D341Med (cell line): Measurements from ENCODE around the gene NBPF1.
"Not testable (repeated sequence)": the region's sequence is repeated elsewhere in the genome, so short reads cannot be mapped to it uniquely, and the experiment has no call there.

ENCODE experiments used
- DNase-seq: peaks from one replicate; pipeline ENCODE4 v3.0.0; 2012; ENCODE audit warnings: low spot score

NBPF1 gene

DNA sequence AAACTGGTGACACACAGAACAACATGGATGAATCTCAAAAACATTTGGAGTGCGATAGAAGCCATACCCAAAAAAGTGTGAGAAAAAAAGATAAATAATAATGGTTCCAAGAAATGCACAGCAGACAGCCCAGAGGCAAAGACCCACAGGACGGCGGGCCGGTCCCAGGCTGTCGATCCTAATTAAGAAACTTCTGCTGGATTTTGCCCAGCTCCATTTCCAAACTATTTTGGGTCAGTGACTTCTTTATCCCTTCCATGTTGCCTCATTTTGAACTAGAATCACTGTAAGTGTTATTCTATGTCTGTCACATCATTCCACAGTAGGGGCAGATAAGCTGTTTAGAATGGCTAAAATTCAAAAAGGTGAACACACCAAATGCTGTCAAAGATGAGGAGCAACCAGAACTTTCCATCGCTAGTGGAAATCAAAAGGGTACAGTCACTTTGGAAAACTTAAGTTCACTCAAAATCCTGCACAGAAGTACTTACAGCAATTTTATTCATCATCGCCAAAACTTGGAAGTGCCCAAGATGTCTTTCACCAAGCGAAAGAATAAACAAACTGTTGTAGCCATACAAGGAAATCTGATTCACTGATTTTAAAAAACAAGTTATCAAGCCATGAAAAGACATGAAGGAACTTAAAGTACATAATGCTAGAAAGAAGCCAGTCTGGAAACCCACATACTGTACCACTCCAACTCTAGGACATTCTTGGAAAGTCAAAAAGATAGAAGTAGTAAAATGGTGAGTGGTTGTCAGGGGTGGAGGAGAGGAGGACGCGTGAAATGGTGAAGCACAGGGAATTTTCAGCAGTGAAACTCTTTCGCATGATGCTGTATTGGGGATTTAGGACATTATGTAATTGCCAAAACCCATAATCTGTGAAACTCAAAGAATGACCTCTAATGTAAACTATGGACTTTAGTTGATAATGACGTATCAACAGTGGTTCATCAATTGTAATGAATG is 7.5 kb downstream of the NBPF1 start:
- DNase-seq, result no peak

DNA sequence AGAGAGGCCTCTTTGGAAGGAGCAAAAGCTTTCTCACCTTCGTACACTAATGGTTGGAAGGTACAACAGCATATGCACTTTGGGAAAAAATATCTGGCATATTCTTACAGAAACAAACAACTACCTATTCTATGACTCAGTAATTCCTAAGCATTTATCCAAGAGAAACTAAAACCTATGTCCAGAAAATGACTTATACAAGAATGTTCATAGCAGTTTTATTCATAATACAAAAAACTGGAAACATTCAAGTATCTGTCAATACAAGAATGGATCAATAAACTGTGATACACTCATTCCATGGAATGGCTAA is 8.2 kb downstream of the NBPF1 start:
- DNase-seq, result no peak

DNA sequence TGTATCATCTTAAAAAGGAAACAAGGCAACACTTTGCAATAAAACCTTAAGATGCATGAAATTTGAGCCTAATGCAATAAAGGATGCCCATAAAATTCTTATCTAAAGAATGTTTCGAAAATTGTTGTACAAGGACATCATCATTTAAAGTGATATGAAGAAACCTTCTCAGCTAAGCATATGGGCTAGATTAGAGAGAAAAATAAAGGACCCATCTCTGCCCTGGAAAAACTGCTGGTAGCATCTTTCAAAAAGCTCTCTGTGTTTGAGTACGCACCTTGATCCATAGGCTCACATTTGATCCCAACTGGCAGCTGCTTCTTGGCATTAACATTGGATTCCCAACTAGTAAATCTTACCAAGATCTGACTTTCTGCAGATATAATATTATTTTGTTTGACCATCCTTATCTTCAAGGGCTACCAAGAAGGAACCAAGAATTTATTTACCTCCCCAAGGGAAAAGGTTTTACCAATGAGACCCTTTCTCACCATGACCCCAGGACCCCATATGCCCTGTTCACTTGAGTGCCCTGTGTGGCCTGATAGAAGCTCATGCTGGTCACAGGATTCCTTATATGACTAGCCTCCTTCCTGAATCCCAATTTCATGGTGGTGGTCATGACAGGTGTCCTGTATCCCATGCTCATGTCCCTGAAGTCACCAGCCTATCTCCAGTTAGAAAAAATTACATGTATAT is 8.7 kb downstream of the NBPF1 start:
- DNase-seq, result not testable (repeated sequence)

DNA sequence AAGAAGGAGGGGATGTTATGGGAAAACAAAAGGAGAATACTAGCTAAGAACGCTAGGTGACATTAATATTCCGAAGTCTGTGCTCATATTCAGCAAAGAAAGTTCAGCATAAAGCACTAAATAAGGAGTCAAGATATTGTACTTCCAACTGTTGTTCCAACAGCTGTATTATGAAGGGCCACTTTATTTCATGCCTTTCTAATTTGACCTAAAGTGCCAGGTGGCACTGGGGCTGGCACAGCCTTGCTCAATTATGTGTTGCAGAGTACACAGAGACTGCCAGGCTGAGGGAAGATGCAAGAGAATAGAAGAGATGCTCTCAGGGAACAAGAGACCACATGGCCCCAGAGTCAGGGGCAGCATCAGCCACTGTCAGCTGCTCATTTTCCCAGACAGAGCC is 9.7 kb downstream of the NBPF1 start:
- DNase-seq, result not testable (repeated sequence)

DNA sequence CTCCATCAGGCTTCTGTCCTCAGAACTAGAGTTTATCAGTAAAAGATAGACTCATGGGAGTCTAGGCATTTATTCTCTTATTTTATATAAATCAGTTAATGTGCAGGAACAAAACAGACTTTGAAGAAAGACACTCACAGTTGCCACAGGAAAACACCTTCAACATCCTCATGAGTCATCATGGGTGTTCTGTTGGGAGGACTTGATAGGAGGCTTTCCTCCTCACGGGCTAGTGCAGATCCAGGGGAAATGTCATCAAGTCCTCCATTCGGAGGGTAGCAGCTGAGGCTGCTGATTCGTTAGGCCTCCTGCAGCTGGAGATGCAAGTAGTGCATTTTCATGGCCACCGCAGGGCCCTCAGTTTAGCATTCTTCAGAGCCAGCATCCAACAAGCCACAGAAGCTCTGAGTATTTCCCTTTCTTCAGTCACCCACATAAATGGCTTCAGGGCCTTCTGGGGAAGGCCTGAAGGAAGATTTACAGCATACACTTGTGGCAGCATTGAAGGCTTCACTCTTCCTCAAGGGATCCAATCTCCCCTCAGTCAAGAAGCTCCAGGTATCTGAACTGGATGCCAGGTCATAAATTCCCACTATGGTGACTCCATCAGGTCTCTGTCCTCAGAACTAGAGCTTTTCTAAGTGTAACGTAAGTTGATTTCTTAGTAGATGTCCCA is 10.9 kb downstream of the NBPF1 start:
- DNase-seq, result not testable (repeated sequence)

DNA sequence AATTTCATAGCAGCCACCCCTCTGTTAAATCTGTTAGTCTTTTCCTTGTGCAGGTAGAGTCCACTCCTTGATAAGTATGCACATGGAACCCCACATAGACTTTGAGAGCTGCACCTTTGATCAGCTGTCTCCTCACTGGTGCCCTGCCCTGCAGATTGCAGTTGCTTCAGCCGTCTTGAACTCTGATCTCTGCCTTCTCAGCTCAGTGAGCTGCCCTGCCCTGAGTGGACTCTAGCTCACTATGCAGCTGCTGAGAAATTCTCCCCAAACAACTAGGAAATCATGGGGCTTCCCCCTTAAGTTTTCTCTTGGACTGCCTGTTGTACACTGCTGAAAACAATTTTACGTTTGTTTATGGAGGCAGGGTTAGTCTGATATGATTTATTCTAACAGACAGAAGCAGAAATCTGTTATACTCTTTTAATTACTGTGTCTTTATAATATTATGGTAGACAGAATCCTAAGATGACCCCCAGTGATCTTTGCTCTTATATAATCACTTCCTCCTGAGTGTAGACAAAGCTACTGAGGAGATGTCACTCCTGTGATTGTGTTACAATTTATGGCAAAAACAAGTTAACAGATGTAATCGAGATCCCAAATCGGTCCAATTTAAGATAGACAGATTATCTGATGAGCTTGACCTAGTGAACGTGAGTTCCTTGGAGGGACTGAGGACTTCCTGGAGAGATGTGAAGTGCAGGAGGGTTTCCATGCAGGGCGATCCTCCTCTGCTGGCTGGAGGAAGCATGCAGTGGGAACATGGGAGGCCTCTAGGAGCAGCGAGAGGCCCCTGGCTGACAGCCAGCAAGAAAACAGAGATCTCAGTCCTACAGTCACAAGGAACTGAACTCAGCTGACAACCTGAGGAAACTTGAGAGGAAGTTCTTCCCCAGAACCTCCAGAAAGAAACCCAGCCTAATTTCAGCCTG is 12.2 kb downstream of the NBPF1 start:
- not testable (repeated sequence) for DNase-seq

DNA sequence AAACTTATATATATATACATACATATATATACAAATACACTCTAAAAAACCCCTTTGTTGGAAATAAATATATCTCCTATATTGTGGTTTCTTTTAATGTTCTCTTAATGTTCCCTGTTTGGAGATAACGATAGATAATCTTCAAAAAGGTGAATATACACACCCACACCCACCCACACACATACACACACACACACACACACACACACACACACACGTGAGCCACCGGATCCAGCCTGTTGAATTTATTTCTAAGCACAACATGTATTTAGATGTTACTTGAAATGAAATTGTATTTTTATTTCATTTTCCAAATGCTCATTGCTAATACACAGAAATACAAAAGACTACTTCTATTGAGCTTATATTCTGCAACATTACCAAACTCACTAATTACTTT is 14.0 kb downstream of the NBPF1 start:
- not testable (repeated sequence) for DNase-seq

DNA sequence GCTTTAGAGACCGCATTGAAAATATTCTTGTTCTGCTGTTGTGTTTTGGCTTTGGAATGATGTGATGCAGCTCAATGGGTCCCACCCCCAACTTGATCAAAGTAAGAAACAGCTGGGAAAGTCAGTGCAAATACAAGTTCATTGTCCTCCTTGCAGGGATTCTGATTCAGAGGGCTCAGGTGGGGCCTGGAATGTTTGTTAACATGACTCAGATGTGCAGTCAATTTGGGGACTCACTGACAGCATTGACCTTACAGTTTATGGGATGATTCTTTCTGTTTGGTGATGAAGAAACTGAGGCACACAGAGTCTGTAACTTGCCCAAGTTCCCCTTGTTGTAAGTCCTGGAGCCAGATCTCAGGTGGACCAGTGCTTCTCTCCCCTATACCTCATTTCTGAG is 18.1 kb downstream of the NBPF1 start:
- not testable (repeated sequence) for DNase-seq

DNA sequence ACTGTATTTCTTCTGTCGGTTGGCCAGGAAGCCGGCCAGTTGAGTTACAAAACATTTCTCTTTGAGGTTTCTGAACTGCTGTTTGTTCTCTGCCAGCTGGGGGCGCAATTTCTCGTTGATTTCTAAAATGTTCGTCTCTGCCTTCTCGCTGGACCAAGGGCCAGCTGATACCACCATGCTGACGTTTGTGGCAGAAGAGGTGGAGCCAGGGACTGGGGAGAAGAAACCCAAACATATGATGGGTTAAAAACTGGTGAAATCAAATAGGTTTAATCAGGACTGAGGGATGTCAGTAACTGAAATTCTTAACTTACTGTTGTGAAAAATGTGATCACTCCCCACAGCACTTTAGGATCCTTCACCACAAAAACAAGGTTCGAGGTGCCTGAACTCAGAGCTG is 21.5 kb downstream of the NBPF1 start:
- not testable (repeated sequence) for DNase-seq

DNA sequence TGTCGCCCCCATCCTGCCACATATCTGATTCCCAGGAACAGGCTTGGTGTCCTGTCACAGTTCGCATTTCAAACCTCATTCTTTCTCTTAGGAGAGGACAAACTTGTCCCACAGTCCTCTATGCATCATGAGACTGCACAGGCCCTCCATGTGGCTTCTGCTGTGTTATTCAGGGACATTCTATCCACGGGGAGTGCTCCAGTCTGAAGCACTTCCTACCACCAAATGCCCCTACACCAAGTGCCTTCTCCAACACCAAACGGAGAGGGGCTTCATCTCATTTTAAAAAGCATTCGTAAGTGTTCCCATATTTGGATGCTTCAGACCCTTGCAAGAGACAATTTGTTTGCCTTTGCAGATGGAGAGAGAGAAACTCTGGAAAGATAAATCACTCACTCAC is 25.3 kb downstream of the NBPF1 start:
- not testable (repeated sequence) for DNase-seq

DNA sequence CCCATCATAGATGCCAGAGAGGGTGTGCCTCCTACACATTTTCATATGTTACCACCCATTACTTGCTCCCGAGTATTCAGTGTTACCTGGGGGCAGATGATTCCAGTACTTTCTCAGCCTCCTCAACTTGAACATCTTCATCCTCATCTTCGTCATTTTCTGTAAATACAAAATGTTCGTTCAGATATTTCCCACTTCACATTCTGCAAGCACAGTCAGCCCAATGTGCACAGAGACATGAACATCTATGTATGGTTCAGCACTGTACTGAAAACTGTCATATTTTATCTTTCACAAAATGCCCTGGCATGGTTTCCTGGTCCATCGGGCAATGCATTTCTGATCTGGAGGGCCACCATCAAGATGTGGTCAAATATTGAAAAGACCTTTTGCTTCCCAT is 25.7 kb downstream of the NBPF1 start:
- not testable (repeated sequence) for DNase-seq

DNA sequence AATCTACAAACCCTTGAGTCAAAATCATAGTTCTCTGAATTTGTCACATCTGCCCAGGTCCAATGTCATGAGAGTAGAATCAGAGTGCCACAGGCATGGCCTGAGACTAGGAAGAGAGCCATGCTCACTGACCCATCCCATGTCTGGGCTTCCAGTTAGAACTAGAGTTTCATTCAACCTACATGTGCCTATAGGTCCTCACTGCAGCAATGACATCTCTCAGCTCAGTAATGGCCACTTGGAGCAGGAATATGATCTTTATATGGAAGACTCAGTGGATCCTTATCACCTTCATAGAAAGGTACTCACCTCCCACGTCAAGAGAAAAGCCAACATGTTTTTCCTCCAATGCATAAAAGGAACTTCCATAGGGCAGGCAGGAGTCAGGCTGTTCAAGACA is 48.0 kb downstream of the NBPF1 start:
- DNase-seq, result not testable (repeated sequence)

DNA sequence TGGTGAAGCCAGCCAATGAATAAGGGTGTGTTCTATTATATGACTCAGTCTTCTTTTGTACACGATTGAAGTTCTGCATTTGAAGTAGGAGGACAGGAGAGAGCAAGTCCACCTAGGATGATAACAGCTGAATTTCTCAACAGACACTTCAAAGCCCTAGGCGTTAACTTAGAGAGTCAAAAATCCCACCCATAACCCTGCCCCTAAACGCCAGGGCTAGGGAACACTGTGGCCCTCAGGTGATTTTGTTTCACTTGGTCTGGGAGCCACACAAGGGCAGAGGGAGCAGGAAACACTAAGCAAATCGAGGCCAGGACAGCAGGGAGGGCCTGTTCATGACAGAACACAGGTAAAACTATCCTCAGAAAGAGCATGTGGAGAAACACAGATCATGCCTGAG is 52.3 kb downstream of the NBPF1 start:
- DNase-seq, result not testable (repeated sequence)

DNA sequence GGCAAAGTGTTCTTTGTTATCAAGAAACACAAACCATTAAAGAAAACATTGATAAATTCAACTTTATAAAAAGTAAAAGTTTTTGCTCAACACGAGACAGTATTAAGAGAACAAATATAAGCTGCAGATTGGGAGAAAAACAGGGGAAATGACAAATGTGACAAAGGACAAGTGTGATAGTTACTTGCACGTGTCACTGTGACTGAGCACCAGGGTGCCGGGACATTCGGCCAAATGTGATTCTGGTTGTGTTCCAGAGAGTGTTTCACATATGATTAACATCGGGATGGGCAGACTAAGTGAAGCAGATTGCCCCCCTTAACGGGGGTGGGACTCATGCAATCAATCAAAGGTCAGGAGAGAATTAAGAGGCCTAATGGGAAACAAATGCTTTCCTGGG is 52.9 kb downstream of the NBPF1 start:
- not testable (repeated sequence) for DNase-seq

DNA sequence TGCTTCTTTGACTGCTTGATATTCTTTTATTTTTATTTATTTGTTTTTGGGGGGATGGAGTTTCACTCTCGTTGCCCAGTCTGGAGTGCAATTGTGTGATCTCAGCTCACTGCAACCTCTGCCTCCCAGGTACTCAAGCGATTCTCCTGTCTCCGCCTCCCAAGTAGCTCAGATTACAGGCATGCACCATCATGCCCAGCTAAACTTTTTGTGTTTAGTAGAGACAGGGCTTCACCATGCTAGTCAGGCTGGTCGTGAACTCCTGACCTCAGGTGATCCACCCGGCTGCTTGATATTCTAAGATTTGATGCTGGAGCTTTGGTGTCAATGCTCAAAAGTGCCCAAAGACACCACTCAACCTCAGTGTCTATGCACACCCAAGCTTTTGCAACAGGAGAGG is 53.7 kb downstream of the NBPF1 start:
- not testable (repeated sequence) for DNase-seq

DNA sequence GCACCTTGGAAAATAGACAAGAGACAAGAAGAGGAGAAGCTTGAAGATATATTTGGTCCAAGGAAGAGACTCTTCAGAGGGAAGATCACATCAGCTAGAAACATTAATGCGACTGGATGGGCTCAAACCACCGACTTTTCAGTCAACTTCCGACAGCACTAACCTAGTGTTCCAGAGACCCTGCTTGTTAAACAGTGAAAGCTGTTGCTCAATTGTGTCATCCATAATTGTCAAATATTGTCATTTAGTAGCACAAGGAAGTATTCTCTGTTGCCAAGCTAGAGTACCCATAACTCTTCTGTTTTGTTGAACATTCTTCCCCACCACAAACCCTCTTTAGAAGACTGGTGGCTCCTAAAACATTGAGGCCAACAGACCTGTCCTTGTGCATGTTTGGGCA is 56.3 kb downstream of the NBPF1 start:
- DNase-seq, result not testable (repeated sequence)

DNA sequence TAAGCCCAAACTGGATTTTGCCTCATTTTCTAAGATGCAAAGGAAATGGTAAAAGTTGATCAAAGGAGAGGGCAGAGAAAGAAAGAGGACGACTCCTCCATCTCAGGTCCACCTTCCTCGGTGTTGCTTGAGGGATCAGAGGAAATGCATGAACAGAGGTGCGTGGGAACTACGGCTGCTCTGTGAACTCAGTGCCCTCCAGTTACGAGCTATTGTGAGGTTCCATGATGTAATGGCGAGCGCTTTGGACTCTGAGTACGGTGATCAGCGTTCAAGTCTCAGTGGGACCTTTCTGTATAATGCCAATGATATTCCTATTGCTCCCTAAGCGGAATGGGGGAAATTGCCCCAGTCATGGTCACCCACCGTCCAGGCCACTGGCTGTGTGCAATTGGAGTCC is 60.1 kb downstream of the NBPF1 start:
- DNase-seq, result not testable (repeated sequence)

DNA sequence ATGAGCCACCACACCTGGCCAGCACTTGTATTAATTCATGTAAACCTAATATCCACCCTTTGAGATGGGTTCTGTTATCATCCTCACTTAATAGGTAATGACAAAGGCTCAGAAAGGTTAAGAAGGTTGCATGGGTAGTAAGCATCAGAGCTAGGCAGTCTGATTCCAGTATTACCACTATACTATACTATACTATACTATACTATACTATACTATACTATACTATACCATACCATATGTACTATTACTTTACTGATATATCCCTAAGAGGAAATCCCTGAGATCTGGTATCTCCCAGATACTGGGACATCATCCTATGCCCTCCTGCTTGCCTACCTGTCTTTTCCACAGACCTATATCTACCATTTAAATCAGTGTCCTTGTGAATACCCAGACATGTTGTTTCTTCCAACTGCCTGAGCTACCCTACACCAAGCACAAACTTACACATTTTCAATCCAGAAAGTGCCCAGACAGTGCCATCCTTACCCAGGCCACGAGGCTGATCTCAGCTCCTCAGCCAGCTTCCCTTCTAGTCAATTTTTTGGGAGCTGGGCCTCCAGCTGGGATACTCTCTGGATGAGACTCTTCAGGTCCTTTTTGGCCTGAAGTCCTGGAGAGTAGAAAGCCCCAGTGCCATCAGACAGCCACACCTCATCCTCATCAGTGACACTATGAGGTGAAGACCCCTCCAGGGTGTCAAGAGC is 63.0 kb downstream of the NBPF1 start:
- not testable (repeated sequence) for DNase-seq

DNA sequence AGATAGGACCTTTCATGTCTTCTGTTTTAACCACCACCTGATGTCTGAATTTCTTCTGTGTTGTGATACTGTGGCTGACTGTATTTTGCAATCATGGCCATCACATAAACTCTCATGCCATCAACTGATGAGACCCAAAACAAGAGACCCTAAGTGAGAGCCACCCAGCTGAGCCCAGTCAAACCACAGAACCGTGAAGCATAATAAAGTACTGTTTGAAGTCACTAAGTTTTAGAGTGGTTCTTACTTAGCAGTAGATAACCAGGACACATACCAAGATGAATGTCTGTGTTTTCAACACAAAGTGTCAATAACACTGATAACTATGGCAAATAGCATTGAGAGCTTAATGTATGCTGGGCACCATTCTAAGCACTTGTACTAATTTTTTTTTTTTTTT is 63.8 kb downstream of the NBPF1 start:
- DNase-seq, result not testable (repeated sequence)

DNA sequence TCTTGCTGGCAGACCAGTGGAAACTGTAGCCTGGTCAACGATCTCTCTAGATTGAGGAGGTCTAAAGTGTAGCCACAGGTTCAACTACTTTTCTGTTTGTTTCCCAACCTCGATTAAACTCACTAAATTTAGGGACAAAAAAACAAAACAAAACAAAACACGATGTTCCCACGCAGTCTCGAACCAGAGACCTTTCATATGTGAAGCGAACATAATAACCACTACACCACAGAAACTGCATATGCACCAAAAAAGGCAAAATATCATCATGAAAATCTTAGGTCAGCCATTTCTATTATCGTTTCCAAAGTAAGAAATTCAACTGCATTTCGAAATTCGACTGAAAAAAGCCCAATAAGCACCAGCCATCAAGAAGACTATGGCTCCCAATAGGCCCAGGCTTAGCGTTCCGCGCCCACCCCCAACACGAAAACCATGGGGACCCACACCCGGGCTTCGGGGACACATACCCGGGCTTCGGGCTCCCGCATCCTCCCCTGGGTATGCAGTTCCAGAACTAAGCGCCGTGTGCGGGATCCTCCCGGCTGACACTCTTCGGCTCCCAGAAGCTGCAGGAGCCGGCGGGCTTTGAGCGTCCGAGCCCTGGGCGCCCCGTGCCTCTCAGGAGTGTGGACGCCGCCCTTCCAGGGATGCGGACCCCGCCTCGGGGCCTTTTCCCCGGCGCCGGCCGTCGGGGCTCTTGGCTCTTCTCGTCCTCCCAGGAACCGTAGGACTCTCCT is 65.7 kb downstream of the NBPF1 start:
- DNase-seq, result not testable (repeated sequence)
